Brain microvascular endothelial cell (primary cell): ENCODE results near the gene ERI3.

Source experiments
- DNase-seq: peaks from one replicate; pipeline ENCODE4 v3.0.0-alpha.2; 2020
- H3K27ac ChIP-seq: fragments of 250-450 bp; sonication (Bioruptor Pico); 2 replicates; pipeline ENCODE4 v1.5.1; 2020; ENCODE audit warnings: mild to moderate bottlenecking, moderate library complexity
- H3K27me3 ChIP-seq: fragments of 250-450 bp; sonication (Bioruptor Pico); replicated peaks from 2 replicates; pipeline ENCODE4 v1.5.1; 2020; ENCODE audit warnings: mild to moderate bottlenecking
- H3K36me3 ChIP-seq: fragments of 250-450 bp; sonication (Bioruptor Pico); replicated peaks from 2 replicates; pipeline ENCODE4 v1.5.1; 2020; ENCODE audit warnings: mild to moderate bottlenecking
- H3K4me3 ChIP-seq: 2 replicates; pipeline ENCODE4 v1.5.1; 2011; ENCODE audit warnings: low read depth, mild to moderate bottlenecking, control low read depth, low read length, moderate library complexity
- CTCF ChIP-seq: IDR thresholded peaks from 2 replicates; pipeline ENCODE4 v1.5.1; 2011; ENCODE audit warnings: low read depth, mild to moderate bottlenecking, moderate library complexity, low read length, control low read depth, inconsistent platforms; ENCODE audit errors: missing control alignments
- in situ Hi-C: cut with HindIII; loops from 2 replicates; pipeline ENCODE4 v1.10.0; 2017; ENCODE audit warnings: low sequenced_read_pairs, low pct_ligation_motif_present

Gene ERI3

GRCh38 chr1:44261962-44262361 lies 93.1 kb downstream of the ERI3 start:
- no peak overlapping the region for H3K27ac ChIP-seq
- TF ChIP-seq CTCF = no peak
- no peak overlapping the region for H3K4me3 ChIP-seq
- in situ Hi-C loops = no loop called here
- DNase-seq = no peak
- no peaks in the 10 kb centered on the region for H3K27me3 ChIP-seq
- H3K36me3 ChIP-seq = no peaks in the 10 kb centered on the region

GRCh38 chr1:44261171-44261817 lies 93.8 kb downstream of the ERI3 start:
- DNase-seq = no peak
- H3K27me3 ChIP-seq = no peaks in the 10 kb centered on the region
- no peak for TF ChIP-seq CTCF
- no peak overlapping the region for H3K27ac ChIP-seq
- in situ Hi-C loops = no loop called here
- H3K4me3 ChIP-seq = no peak overlapping the region
- H3K36me3 ChIP-seq = no peaks in the 10 kb centered on the region

GRCh38 chr1:44260792-44261170 lies 94.3 kb downstream of the ERI3 start:
- Histone ChIP-seq H3K27me3 (no peaks in the 10 kb centered on the region), H3K36me3 (no peaks in the 10 kb centered on the region), H3K4me3 (no peak overlapping the region), H3K27ac (no peak overlapping the region)
- TF ChIP-seq CTCF = no peak
- in situ Hi-C loops = no loop called here
- no peak for DNase-seq

- Histone ChIP-seq H3K27me3 (no peaks in the 10 kb centered on the region), H3K4me3 (no peak overlapping the region), H3K36me3 (no peaks in the 10 kb centered on the region), H3K27ac (no peak overlapping the region)
- no peak for TF ChIP-seq CTCF
- DNase-seq = no peak
- in situ Hi-C loops = no loop called here
These were observed 96.0 kb downstream of the ERI3 start for GRCh38 chr1:44259090-44259489.

GRCh38 chr1:44256762-44257554 lies 98.1 kb downstream of the ERI3 start:
- in situ Hi-C loops = no loop called here

More at GRCh38 chr1:44256762-44257554, 98.1 kb downstream of the ERI3 start:
- H3K4me3 ChIP-seq = no peak overlapping the region
- no peaks in the 10 kb centered on the region for H3K36me3 ChIP-seq
- H3K27ac ChIP-seq = no peak overlapping the region
- H3K27me3 ChIP-seq = no peaks in the 10 kb centered on the region
- no peak for DNase-seq
- no peak for TF ChIP-seq CTCF
